H1 (cell line): Measurements from ENCODE around the gene ERLIN1. TPM values are rescaled to one million over a fixed set of nuclear protein-coding genes. Genes with fewer than 3 reads are reported as not detected.

Experiments
- BACH1 ChIP-seq: IDR thresholded peaks from 2 replicates; pipeline ENCODE4 v1.6.1; 2012; ENCODE audit warnings: low read length, improper control_type of control experiment
- EP300 ChIP-seq, 2 experiments: IDR thresholded peaks; 1 replicate in 1 of 2; 2 replicates in 1 of 2; pipeline ENCODE4 v1.6.1; 2011 to 2012; ENCODE audit warnings: low read depth in 2 of 2, low read length in 2 of 2, mild to moderate bottlenecking in 2 of 2, borderline replicate concordance in 1 of 2, inconsistent platforms in 1 of 2, moderate library complexity in 1 of 2
- FOSL1 ChIP-seq: IDR thresholded peaks from 2 replicates; pipeline ENCODE4 v1.6.1; 2011; ENCODE audit warnings: mild to moderate bottlenecking, low read depth, low read length, moderate library complexity; ENCODE audit not compliant: insufficient read depth
- GTF2F1 ChIP-seq: IDR thresholded peaks from 2 replicates; pipeline ENCODE4 v1.6.1; 2012; ENCODE audit warnings: low read depth, low read length, improper control_type of control experiment, borderline replicate concordance
- JUND ChIP-seq: IDR thresholded peaks from 2 replicates; pipeline ENCODE4 v1.6.1; 2011; ENCODE audit warnings: mild to moderate bottlenecking, improper control_type of control experiment, low read length
- KDM4A ChIP-seq: IDR thresholded peaks from one replicate; pipeline ENCODE4 v1.7.1; 2012; ENCODE audit warnings: low read depth, mild to moderate bottlenecking, moderate library complexity, low read length, inconsistent platforms; ENCODE audit not compliant: severe bottlenecking
- KDM5A ChIP-seq: fragments of 200-600 bp; IDR thresholded peaks from 2 replicates; pipeline ENCODE4 v1.7.1; 2012; ENCODE audit warnings: mild to moderate bottlenecking, low read length, inconsistent platforms, mixed read lengths
- NANOG ChIP-seq: IDR thresholded peaks from 2 replicates; pipeline ENCODE4 v1.6.1; 2011; ENCODE audit warnings: low read length, low read depth, mild to moderate bottlenecking, inconsistent platforms; ENCODE audit not compliant: insufficient read depth, poor library complexity, severe bottlenecking
- PHF8 ChIP-seq: fragments of 200-600 bp; sonication (generic); conservative IDR thresholded peaks from 2 replicates; pipeline ENCODE4 v1.7.1; 2012; ENCODE audit warnings: low read depth, mild to moderate bottlenecking, inconsistent platforms, low read length, moderate library complexity
- SIN3A ChIP-seq, 2 experiments: IDR thresholded peaks in 1 of 2; conservative IDR thresholded peaks in 1 of 2; 2 replicates each; pipeline ENCODE4 v1.6.1; 2011 to 2012; ENCODE audit warnings: low read length in 2 of 2, improper control_type of control experiment in 1 of 2, low read depth in 1 of 2, mild to moderate bottlenecking in 1 of 2
- SP4 ChIP-seq: IDR thresholded peaks from 2 replicates; pipeline ENCODE4 v1.6.1; 2012; ENCODE audit warnings: low read length, inconsistent platforms
- TAF7 ChIP-seq: optimal IDR thresholded peaks from 2 replicates; pipeline ENCODE3; 2011; ENCODE audit warnings: low read depth, mild to moderate bottlenecking, inconsistent platforms, low read length, moderate library complexity, borderline replicate concordance
- TBP ChIP-seq: IDR thresholded peaks from 2 replicates; pipeline ENCODE4 v1.6.1; 2011; ENCODE audit warnings: low read depth, low read length, improper control_type of control experiment
- TCF12 ChIP-seq: IDR thresholded peaks from 2 replicates; pipeline ENCODE4 v1.6.1; 2011; ENCODE audit warnings: low read depth, mild to moderate bottlenecking, low read length
- polyA plus RNA-seq, 7 experiments: library from polyadenylated mRNA; depleted of rRNA in 3 of 7; stranded (reverse) in 5 of 7; unstranded in 2 of 7; fragments of >200 nt in 5 of 7; fragments of 200-250 nt in 2 of 7; gene quantifications; 1 replicate in 5 of 7; 2 replicates in 1 of 7; 4 replicates in 1 of 7; pipeline versions ENCODE4 v1.2.1 to v1.2.3, GENCODE V29; 2011 to 2013; ENCODE audit warnings: missing spikeins in 2 of 7, mixed read lengths in 2 of 7
- total RNA-seq: library from RNA; stranded (reverse); fragmentation: NEBNext Ultra II Directional; extraction: Animal tissue kit (Norgen Biotek cat#: 25700); gene quantifications from 2 replicates; pipeline ENCODE4 v1.2.1, GENCODE V29; 2021

ERLIN1 gene
- total and polyA plus RNA-seq, 2 of the 8 experiments (the other 6 are each of a cell fraction or from before 2014, with no cell fraction given), result 16.5 to 32.0 TPM

GRCh38 chr10:100185364-100186252, at the start of gene ERLIN1 (continued):
- TF ChIP-seq PHF8 (peak; percentile 73; the same call in 1 of the 2 replicates), KDM4A (peak; percentile 79), BACH1 (no peak), FOSL1 (no peak), TCF12 (no peak), TBP (peak; percentile 66), TAF7 (peak; percentile 23), SIN3A (conservative IDR thresholded peaks at IDR 0.05 in 1 of 2, IDR thresholded peaks at IDR 0.05 in 1 of 2; ENCODE audit: low read depth in 1 of 2, low read length in 2 of 2) (peak in 1 of 2 experiments; percentile 76; a peak in 1 of 4 replicates), JUND (0 out of 2 replicates have a peak, but pooled peaks have one; percentile 29), NANOG (peak; percentile 72), KDM5A (0 out of 2 replicates have a peak, but pooled peaks have one; percentile 11), GTF2F1 (0 out of 2 replicates have a peak, but pooled peaks have one; percentile 15), SP4 (0 out of 2 replicates have a peak, but pooled peaks have one; percentile 68), EP300 (IDR thresholded peaks at IDR 0.05; ENCODE audit: borderline replicate concordance in 1 of 2, low read depth in 2 of 2, low read length in 2 of 2) (no peak)
